ENCODE data around the gene UBC. TPM values are rescaled to one million over a fixed set of nuclear protein-coding genes. Genes with fewer than 3 reads are reported as not detected.

The UBC gene
- total RNA-seq, 2 experiments from 2014 or later = 963 to 1,010 TPM

DNA sequence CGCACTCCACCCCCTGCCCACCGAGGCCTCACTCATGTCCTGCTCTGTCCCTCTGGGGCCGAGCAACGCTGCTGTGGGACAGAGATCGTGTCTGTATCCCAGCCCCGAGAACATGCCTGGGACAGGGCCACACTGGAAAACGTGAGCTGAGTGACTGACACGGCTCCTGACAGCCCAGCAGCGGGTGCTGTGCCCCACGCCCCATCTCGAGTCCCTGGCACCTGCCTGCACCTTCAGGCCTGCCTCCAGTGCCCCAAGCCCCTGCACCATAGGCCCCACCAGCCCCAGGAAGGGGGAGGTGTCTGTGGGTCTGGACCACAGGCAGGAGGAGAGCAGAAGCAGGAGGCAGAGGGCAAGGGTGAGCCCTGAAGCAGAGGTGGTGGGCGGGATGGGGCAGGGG, 34.6 kb upstream of the UBC start:
- TF ChIP-seq, protein P1, sequence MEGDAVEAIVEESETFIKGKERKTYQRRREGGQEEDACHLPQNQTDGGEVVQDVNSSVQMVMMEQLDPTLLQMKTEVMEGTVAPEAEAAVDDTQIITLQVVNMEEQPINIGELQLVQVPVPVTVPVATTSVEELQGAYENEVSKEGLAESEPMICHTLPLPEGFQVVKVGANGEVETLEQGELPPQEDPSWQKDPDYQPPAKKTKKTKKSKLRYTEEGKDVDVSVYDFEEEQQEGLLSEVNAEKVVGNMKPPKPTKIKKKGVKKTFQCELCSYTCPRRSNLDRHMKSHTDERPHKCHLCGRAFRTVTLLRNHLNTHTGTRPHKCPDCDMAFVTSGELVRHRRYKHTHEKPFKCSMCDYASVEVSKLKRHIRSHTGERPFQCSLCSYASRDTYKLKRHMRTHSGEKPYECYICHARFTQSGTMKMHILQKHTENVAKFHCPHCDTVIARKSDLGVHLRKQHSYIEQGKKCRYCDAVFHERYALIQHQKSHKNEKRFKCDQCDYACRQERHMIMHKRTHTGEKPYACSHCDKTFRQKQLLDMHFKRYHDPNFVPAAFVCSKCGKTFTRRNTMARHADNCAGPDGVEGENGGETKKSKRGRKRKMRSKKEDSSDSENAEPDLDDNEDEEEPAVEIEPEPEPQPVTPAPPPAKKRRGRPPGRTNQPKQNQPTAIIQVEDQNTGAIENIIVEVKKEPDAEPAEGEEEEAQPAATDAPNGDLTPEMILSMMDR (IDR thresholded peaks at IDR 0.05) = no peak
- POLR2A ChIA-PET = interaction anchor here (1.1 to 1.2 kb wide), 2 partner anchors 8 to 44 kb away, joined by 3 read pairs; no protein-coding TSS in a partner anchor
- CTCF ChIA-PET = no interaction called here
- no peak for ATAC-seq
- no peaks in the 10 kb centered on the region for H3K27me3 Mint-ChIP-seq
- no peak for DNase-seq
- no peak overlapping the region for H3K4me3 Mint-ChIP-seq
- no peaks in the 10 kb centered on the region for H3K9me3 Mint-ChIP-seq
- H3K4me1 Mint-ChIP-seq (ENCODE audit: low read depth) = no peaks in the 10 kb centered on the region
- intact Hi-C loops (cut with micrococcal nuclease) = no loop called here
- peaks cover 30% of the 10 kb centered on the region for H3K36me3 Mint-ChIP-seq (ENCODE audit: low read depth)
- no peak overlapping the region for H3K27ac Mint-ChIP-seq

DNA sequence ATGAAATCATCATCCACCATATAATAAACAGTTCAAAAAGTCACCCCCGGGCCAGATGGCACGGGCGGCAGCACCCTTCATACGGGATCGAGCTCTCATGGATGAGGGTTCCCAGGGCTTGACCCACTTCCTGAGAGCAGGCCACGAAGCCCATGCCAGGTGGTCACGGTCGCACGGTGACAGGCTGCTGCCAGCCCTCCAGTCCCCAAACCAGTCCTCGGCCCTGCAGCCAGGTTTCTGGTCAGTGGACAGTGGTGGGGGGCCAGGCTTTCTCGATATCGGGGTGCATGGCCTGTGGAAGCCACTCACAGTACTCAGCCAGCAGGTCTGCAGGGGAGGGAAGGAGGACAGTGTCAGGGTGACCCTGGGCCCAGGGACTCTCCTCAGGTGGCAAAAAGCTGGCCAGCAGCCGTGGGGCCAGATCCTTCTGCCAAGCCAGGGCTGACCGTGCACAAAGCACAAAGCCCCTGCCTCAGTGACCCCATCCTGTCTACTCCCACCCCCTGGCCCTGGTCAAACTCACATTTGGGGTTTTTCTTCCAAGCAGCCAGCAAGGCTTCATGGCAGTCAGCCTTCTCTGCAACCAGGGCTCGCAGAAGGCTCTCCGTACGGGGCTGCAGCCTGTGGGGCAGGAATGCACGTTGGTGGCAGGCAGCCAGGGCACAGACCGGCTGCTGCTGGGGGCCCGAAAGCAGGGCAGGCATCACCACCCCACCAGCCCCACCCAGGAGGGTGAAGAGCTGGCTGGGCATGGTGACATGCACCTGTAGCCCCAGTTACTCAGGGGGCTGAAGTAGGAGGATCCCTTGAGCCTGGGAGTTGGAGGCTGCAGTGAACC, 33.3 kb upstream of the UBC start:
- H3K4me3 Mint-ChIP-seq = no peak overlapping the region
- no peaks in the 10 kb centered on the region for H3K4me1 Mint-ChIP-seq (ENCODE audit: low read depth)
- H3K36me3 Mint-ChIP-seq (ENCODE audit: low read depth) = peaks cover 30% of the 10 kb centered on the region
- POLR2A ChIA-PET = interaction anchor here (1.2 kb wide), 1 partner anchor 43 kb away, joined by 3 read pairs; no protein-coding TSS in a partner anchor
- TF ChIP-seq, protein P1 (IDR thresholded peaks at IDR 0.05) = no peak
- intact Hi-C loops (cut with micrococcal nuclease) = no loop called here
- DNase-seq (no peak), ATAC-seq (no peak)
- no peaks in the 10 kb centered on the region for H3K27me3 Mint-ChIP-seq
- H3K27ac Mint-ChIP-seq = no peak overlapping the region
- CTCF ChIA-PET = interaction anchor here (1.0 kb wide), 1 partner anchor 41 kb away, joined by 4 read pairs; no protein-coding TSS in a partner anchor
- no peaks in the 10 kb centered on the region for H3K9me3 Mint-ChIP-seq

DNA sequence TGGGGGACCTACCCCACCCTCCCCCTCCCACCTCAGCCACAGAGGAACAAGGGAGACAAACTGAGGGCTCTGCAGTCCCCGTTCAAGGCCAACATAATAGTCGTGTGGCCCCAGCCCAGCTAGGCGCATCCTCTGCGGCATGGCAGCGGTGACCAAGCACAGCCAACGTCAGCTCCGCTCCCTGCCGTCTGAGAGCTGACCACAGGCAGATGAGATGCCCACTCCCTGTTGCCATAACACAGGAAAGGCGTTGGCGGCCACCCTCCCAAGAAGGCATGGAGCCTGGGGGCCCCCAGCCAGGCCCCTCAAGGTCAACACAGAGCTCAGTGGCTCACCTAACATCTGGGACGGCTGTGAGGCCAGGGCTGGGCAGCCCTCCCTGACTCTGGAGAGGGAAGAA, 32.6 kb upstream of the UBC start:
- Mint-ChIP-seq H3K4me1 (ENCODE audit: low read depth) (no peaks in the 10 kb centered on the region), H3K36me3 (ENCODE audit: low read depth) (peaks cover 34% of the 10 kb centered on the region), H3K27ac (no peak overlapping the region), H3K4me3 (no peak overlapping the region), H3K9me3 (no peaks in the 10 kb centered on the region), H3K27me3 (no peaks in the 10 kb centered on the region)
- ATAC-seq (no peak), DNase-seq (no peak)
- intact Hi-C loops (cut with micrococcal nuclease) = no loop called here
- ChIA-PET POLR2A (no interaction called here), CTCF (interaction anchor here (1.0 kb wide), 1 partner anchor 40 kb away, joined by 4 read pairs; no protein-coding TSS in a partner anchor)
- TF ChIP-seq, protein P1 (IDR thresholded peaks at IDR 0.05) = no peak

DNA sequence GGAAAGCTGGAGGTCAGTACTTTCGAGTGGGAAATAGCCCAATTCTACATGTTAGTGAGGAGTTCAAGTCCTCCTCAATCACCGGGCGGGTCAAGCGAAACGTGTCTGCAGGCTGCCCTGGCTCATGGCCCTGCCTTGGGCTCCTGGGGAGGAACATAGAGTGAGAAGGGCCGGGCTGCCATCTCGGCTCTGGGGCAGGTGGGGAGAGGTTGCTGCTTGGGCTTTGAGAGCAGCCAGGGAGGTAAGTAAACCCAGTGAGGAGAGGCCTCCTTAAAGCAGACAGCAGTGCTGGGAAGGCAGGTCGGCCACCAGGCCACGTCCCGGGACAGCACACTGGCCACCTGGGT, 32.0 kb upstream of the UBC start:
- intact Hi-C loops (cut with micrococcal nuclease) = no loop called here
- ATAC-seq = no peak
- TF ChIP-seq, protein P1 (IDR thresholded peaks at IDR 0.05) = no peak
- CTCF ChIA-PET = interaction anchor here (0.9 to 3.0 kb wide), 2 partner anchors 9 to 40 kb away, joined by 3 to 14 read pairs; no protein-coding TSS in a partner anchor
- H3K27me3 Mint-ChIP-seq = no peaks in the 10 kb centered on the region
- H3K36me3 Mint-ChIP-seq (ENCODE audit: low read depth) = peaks cover 33% of the 10 kb centered on the region
- H3K4me3 Mint-ChIP-seq = no peak overlapping the region
- POLR2A ChIA-PET = interaction anchor here (1.1 kb wide), 1 partner anchor 26 kb away, joined by 3 read pairs; no protein-coding TSS in a partner anchor
- no peak overlapping the region for H3K27ac Mint-ChIP-seq
- DNase-seq = no peak
- no peaks in the 10 kb centered on the region for H3K4me1 Mint-ChIP-seq (ENCODE audit: low read depth)
- H3K9me3 Mint-ChIP-seq = no peaks in the 10 kb centered on the region

DNA sequence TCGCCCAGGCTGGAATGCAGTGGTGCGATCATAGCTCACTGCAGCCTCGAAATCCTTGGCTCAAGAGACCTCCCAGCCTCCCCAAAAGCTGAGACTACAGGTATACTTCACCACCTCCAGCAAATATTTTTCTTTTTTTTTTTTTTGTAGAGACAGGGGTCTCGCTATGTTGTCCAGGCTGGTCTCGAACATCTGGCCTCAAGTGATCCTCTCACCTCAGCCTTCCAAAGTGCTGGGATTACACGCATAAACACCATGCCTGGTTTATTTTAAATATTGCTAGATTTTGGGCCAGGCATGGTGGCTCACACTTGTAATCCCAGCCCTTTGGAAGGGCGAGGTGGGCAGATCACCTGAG, 26.7 kb upstream of the UBC start:
- Mint-ChIP-seq H3K4me1 (ENCODE audit: low read depth) (peaks cover 12% of the 10 kb centered on the region), H3K27ac (no peak overlapping the region), H3K9me3 (no peaks in the 10 kb centered on the region), H3K27me3 (no peaks in the 10 kb centered on the region), H3K36me3 (ENCODE audit: low read depth) (peaks cover 12% of the 10 kb centered on the region), H3K4me3 (no peak overlapping the region)
- POLR2A ChIA-PET = interaction anchor here (0.6 to 12.0 kb wide), 10 partner anchors 8 to 52 kb away, joined by 3 to 256 read pairs (median 11); partner anchors contain the start of genes BRI3BP and UBC
- ATAC-seq = no peak
- TF ChIP-seq, protein P1 (IDR thresholded peaks at IDR 0.05) = no peak
- intact Hi-C loops (cut with micrococcal nuclease) = loop anchor here (5.0 kb wide), 1 partner anchor 34 kb away; no protein-coding TSS in a partner anchor
- DNase-seq = no peak
- CTCF ChIA-PET = interaction anchor here (0.5 to 8.0 kb wide), 17 partner anchors 9 to 75 kb away, joined by 3 to 183 read pairs (median 7); partner anchors contain the start of genes BRI3BP, DHX37 and UBC
